Fibroblast of lung (primary cell): Measurements from ENCODE around the gene KRTAP5-6.

ENCODE experiments used
- CTCF ChIP-seq, 2 donors: IDR thresholded peaks in 1 of 2; conservative IDR thresholded peaks in 1 of 2; 1 replicate in 1 of 2; 2 replicates in 1 of 2; pipeline ENCODE4 v1.5.1; 2011 to 2012; ENCODE audit warnings: low read length in 2 of 2, control low read depth in 1 of 2, inconsistent platforms in 1 of 2, low read depth in 1 of 2, mild to moderate bottlenecking in 1 of 2
- EZH2 ChIP-seq: IDR thresholded peaks from 2 replicates; pipeline ENCODE4 v1.5.1; 2012; ENCODE audit warnings: low read length, control low read depth, mild to moderate bottlenecking; ENCODE audit errors: missing control alignments

GRCh38 chr11:1679881-1680280 is 17.1 kb upstream of the KRTAP5-6 start:
- TF ChIP-seq CTCF (conservative IDR thresholded peaks at IDR 0.05 in 1 of 2, IDR thresholded peaks at IDR 0.05 in 1 of 2; ENCODE audit: low read depth in 1 of 2, low read length in 2 of 2), result no peak
- TF ChIP-seq EZH2, result no peak
